HG02763 (cell line): ENCODE data around the gene RPS6KA1.
A peak's percentile ranks its signal among the peaks of the same experiment; 100 is the strongest.

ENCODE experiments used
- ATAC-seq: cut with Tn5 transposase; IDR thresholded peaks from one replicate; pipeline ENCODE4 v1.9.1; 2021; ENCODE audit warnings: mild to moderate bottlenecking, moderate library complexity; ENCODE audit not compliant: unreplicated experiment

The RPS6KA1 gene

DNA sequence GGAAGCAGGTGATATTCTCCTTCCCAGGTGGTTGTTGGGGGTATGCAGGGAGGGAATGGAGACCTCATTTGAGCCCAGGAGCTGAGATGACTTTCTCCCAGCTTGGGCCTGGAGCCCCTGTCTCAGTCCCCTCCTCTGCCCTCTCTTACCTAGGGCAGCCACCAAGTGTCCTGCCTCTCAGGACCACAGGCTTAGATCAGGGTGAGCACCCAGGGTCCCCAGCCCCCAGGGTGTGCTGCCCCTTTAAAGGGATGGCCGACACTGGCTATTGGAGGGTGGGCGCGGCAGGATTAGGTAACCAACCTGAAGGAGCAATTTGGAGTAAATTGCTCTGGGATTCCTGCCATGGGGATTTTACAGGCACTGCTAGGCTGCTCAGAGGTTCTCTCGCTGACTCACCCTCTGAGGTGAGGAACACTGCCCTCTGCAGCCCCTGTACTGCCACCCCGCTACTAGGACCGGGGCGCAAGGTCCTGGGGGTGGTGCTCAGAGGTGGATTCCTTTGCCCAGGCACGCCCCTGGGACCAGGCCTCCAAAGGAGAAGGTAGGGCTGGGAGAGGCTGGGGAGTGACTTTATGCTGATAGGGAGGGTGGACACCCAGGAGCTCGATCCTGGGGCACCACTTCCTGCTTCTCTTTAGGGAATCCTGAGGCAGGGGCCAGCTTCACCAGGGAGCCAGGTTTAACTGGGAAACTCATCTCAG, 1.5 kb downstream of the RPS6KA1 start:
- no peak for ATAC-seq

DNA sequence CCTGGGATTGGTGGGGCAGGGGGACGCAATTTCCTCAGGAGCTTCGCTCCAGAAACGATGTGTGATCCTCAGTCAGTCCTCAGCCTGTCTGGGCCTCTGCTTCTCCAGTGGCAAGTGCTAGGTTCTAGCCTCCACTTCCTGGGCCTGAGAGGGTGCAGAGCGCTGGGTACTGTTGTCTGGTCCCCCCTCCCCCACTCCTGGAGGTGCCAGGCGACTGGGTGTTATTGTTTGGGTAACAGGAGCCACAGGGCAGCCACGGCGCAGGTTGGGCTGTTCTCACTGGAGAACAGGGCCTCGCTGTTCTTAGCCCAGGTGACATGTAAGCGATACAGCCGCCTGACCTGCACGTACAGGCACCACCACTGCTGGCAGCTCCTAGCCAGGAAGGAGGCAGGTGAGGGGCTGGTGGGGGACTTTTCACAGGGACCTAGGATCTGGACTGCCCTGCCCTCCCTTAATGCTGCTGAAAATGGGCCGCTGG, 2.1 kb downstream of the RPS6KA1 start:
- ATAC-seq: no peak

DNA sequence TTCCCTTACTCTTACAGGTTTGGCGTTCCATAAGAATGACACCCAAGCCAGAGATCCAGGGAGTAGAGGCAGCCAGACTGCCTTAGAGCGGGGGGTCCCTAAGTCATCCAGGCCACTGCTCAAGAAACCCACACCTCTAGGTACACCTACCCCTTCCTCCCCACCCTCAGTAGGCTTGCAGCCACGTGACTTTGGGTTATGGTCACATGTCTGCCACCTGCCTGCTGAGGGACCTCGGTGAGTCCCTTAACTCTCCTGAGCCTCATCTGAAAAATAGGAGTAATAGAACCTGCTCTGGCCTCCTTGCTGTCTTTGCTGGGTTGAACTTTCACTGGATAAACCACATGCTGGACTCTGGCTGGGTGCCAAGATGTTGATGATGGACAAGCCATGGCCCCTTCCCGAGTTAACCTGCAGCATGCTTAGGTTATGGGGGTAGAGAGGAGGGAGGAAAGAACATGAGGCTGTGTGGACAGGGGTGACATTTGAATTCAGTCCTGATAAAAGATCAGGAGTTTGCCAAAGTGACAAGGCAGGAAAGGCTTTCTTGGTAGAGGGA, 4.5 kb downstream of the RPS6KA1 start:
- no peak for ATAC-seq

DNA sequence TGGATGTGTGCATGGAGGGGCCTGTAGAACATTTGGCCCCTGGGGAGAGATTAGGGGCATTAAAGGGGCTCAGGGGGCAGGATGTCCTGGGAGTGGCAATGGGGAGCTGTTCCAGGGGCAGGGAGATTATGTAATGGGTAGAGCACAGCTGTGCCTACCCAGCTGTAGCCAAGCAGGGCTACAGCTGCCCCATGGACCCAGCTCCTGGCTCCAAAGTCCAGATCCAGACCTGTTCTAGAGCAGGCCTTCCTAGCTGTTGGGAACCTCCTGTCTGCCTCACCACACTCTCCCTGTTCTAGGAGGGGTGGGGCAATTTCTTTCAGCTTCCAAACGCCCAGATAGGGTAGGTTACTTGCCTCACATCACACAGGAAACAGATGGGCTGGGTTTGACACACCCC, 5.6 kb downstream of the RPS6KA1 start:
- no peak for ATAC-seq

DNA sequence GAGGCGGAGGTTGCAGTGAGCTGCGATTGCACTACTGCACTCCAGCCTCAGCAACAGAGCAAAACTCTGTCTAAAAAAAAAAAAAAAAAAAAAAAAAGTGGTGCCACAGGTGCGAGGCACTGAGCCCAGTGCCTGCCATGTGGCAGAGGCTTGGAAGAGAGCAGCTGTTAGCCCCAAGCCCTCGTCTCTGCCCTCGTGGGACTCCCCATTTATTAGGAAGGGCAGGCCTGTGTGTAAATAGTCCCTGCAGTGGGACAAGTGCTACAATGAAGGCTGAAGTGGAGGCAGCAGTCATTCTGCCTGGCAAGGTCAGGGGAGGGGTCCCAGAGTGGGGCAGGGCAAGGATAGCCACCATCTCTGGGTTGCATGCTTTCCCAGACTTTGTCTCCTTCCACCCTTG, 6.5 kb downstream of the RPS6KA1 start:
- ATAC-seq: no peak

DNA sequence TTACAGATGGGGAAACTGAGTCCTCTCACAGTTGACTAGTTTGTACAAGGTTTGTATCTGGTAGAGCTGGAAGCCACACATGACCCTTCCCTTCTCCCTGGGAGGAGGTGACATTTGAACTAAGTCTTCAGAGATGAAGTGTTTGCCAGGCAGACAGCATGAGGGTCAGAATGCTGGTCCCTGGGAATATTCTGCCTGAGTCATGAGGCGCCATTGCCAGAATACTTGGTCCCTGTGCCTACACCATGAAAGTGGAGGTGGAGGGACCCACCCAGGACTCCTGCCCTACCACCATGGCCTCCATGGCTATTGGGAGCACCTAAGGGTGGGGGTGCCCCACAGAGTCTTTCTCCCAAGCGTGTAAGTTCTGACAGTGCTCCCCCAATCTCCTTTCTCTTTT, 7.0 kb downstream of the RPS6KA1 start:
- no peak for ATAC-seq

DNA sequence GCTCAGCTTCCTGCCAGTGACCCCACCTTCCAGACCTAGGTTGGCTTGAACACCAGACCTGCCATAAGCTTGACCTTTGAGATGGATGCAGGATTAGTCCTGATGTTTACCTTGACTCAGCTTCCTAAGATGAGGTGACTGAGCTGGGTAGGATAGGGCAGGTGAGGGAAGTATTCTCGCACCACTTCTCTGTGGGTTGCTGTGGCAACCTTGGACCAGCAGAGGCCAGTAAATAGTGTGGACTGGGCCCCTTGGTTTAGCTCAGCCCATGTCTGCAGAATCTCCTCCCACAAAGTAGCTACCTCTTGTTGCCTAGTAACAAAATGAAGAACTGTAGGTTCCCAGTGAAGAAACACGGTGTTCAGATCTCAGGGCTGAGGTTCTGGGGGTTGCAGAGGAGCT, 8.4 kb downstream of the RPS6KA1 start:
- no peak for ATAC-seq

DNA sequence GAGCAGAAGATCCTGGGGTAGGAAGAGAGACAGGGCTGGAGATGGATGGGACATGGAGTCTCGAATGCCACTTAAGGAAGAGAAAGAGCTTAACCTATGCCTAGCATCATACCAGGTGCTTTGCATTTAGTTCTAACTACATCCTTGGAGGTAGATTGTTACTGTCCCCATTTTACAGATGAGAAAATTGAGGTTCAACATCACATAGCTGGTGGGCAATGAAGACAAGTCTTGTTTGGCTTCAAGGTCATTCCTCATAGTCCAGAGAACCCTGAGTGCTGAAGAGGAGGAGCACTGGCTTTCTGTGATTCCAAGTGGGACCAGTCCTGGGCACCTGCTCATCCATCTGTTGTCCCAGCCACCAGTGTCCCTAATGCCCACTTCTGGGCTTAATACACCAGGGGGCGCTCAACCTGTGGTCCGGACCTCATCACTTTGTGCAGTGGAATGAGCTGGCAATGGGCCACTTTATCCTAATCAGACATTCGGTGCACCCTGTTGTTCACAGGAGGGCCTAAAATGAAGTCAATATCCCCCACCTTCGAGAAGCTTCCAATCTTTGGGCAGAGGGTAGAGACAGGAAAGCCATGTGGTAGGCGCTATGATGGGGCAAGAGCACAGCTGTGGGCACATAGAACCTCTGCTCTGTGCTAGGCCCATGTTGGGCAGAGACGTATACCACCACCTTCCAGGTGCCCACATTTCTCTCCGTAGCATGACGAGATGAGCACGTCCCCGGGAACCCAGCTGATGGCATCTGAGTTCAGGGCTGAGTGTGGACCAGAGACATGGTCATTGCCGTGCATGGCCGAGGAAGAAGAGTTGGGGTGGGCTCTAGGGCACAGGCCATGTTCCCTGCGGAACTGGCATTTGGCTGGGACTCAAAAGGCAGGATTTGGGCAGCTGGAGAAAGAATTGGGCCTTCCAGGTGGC, 9.2 kb downstream of the RPS6KA1 start:
- ATAC-seq: no peak

DNA sequence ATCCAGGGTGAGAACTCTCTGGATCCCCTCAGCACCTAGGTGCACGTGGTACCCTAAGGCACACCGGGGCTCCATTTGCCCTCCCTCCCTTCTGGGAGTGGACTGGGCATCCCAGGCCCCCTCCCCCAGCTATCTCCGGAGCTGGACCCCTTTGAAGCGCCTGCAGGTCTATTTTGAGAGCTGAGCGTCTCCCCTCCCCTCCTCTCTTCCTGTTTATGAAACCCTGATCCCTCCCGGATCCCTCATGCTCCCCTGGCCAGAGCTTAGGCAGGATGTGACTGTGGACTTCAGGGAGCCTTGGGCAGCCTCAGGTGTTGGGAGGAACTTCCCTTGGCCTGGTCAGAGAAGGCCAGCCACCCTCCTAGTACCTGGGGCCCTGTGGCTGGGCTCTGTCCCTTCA, 10.2 kb downstream of the RPS6KA1 start:
- ATAC-seq: no peak

DNA sequence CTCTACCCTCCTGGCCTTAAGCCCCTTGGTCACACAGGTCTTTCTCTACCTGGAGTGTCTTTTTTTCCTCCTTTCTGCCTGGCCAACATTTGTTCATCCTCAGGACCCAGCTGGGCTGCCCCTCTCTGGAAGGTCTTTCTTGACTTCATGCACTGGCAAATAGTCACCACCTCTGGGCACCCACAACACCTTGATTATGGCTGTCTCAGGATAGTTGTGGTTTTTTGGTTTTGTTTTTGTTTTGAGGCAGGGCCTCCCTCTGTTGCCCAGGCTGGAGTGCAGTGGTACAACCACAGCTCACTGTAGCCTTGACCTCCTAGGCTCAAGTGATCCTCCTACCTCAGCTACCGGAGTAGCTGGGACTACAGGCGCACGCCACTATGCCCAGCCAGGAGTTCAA, 10.8 kb downstream of the RPS6KA1 start:
- ATAC-seq: no peak

DNA sequence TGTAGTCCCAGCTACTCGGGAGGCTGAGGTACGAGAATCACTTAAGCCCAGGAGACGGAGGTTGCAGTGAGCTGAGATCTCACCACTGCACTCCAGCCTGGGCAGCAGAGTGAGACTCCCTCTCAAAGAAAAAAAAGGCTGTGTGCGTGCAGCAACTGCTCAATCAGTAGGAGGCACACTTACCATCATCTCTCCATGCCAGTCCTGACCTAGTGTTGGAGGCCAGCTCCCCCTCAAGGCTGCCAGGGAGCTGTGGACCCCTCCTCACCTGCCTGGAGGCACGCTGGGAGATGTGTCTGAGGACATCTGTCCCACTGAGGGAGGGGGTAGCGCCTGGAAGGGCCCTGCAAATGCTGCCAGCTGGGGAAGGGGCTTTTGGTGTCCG, 11.9 kb downstream of the RPS6KA1 start:
- ATAC-seq: no peak

DNA sequence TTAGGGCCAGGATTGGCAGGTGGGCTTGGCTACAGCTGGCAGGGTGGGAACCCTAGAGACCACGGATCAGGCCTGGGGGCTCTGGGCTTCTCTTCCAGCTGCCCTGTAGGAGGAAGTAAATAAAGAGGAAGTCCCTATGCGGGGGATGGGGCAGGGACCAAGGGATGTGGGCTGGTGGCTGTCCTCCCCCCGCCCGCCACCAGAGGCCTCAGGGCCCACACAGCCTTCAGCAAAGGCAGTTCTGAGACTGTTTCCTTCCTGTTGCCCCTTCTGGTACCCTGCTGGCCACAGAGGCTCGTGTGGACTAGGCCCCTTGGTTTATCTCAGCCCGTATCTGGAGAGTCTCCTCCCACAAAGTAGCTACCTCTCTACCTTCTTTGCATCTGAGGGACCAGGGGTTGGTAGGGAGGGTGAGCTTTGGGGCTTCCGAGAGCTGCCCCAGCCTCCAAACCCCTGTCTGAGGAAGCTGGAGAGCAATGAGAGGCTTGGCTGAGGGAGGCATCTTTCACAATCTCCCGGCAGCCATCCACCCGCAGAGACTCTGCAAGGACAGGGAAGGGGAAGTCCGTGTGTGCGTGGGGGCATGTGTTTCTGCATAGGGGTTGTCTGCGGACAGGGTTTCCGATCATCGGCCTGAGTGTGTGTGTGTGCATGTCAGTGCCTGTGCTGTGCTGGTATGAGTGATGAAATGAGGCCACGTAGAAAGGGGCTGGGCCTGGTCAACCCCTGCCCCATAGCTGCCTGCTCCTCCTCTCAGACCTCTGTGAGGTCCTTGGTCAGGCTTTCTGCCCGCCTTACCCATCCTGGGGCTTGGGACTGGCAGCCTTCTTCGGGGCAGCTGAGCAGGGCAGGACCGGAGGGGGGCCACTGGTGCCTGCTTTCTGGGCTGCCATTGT, 12.5 kb downstream of the RPS6KA1 start:
- peak; percentile 44 for ATAC-seq

DNA sequence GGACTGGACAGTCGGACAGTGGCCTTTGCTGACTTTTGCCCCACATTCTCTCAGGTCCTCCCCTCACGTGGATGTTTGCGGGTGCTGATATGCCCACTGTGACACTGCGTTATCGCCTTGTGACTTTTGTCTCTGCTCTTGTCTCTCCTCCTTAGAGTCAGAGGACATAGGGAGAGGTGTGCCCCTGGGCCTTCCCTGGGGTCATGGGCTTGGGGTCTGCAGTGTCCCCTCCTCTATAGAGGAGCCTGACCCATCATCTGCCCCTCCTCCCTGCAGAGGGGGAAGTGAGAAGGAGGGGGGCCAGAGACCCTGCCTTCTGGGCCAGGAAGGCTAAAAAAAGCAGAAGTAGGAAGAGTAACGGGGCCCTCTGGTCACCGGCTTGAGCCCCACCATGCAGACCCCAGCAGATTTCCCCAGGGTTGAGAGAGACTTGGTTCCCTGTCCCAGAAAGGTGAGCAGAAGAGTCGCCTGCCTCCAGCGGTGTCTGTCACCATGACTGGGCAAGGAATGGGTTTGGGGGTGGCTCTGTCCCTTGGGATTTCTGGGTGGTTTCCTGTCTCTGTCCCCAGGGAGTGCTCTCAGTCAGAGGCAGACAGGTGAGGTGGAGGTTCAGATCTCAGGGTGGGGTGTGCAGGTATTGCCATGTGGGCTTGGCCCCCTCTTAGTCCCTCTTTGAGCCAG, 13.3 kb downstream of the RPS6KA1 start:
- no peak for ATAC-seq

DNA sequence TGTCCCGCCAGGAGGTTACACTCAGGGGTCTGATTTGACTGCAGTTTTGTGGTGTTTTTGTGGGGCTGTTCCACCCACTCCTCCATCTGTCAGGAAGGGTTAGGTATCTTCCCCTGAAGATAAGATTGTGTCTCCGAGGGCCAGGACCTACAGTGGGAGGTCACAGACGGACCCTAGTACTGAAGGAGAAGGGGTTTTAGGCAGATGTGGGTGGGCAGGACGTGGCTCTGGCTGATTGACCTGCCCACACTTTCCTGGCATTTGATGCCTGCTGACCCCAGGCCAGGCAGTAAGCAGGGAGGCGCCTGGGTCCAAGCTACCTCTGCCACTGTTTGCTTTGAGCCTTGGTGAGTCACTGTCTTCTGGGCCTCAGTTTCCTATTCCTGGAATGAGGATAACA, 13.9 kb downstream of the RPS6KA1 start:
- no peak for ATAC-seq

DNA sequence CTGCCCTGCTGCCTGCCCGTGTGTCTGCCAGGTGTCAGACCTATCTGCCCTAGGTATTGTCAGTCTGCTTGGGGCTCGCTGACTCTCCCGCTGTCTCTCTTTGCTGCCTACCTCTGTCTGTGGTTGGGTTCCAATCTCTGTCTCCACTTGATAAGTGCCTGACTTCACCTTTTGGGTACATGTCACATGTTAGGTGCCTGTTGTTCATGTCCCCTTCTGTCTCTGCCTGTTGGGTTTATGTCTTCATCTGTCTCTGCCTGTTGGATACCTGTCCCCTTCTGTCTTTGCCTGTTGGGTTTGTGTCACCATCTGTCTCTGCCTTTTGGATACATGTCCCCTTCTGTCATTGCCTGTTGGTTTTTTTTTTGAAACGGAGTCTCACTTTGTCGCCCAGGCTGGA, 14.6 kb downstream of the RPS6KA1 start:
- no peak for ATAC-seq

DNA sequence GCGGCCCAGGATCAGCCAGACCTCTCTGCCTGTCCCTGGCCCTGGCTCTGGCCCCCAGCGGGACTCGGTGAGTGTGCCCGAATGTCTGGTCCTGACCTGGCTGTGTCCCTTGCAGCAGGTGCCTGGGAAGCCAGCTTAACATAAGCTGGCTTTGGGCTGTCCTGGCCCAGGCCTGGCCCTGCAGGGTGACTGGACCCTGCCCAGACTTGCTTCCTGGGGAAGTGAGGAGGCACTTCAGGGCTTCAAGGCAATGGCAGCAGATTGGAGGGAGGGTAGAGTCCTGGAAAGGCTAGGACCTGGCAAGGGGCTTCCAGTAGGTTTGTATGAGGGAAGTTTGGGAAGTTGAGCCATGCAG, 16.4 kb downstream of the RPS6KA1 start:
- ATAC-seq: no peak

DNA sequence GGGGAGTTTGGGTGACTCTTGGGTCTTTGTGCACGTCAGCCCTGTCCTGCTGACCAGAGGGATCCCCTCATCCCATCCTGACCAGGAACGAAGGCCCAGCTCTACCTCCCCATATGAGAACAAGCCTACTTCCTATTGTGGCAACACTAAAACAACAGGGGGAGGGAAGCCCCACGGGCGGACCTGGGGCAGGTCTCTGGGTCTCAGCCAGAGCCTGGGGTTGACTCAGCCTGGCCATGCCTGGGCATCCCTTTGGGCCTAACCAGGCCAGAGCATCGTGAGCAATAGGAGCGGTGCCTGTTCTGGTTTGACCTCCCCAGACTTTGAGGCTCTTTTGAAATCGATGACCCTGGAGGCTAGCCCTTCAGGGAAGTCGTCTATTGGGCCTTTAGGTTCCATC, 16.8 kb downstream of the RPS6KA1 start:
- no peak for ATAC-seq

DNA sequence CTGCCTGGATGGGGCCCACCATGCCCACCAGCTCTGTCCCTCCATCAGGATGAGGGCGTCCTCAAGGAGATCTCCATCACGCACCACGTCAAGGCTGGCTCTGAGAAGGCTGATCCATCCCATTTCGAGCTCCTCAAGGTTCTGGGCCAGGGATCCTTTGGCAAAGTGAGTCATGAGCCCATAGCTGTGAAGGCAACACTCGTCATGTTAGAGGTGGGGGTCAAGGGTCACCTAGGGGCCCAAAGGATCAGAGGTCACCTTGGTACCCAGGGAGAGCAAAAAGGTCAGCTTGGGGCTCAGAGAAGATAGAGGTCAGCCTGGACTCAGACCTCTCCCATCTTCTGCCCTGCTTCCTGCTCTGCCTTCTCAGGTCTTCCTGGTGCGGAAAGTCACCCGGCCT, 17.3 kb downstream of the RPS6KA1 start:
- ATAC-seq: no peak

DNA sequence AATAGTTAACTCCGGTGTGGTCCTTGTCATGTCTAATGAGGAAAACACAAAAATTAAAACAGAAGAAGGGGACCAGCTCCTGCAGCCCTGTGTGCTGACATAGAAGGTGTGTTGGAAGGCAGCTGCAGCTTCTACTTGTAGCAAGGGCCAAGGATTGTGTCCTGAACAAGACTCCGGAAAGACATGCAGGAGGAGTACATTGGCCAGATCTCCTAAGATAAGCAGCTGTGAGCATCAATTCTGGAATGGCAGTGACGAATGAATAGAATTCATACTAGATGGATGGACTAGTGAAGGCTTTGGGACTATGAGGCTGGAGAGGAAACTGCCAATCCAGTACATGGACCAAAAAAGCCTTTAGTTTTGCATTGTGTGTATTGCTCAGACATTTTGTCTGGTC, 19.3 kb downstream of the RPS6KA1 start:
- ATAC-seq: no peak

DNA sequence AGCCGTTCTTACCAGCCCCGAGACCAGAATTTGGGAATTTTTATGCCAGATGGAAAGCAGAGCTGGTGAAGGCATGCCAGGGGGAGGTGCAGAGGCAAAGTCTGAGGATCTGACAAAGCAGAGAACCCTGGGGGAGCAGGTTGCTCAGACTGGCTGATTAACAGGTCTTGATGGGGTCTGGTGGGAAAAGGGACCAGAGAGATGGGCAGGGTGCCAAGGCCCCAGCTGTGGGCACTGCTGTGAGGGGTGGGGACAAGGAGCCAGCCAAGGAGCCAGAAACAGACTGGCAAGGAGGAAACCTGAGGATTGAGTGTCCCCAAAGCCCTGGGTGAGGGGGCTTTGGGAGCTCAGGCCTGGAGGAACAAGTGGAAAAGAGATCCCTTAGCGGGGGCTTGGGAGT, 21.4 kb downstream of the RPS6KA1 start:
- no peak for ATAC-seq
